Pulmonary artery endothelial cell (primary cell): Measurements from ENCODE around the gene LAMB2. TPM values are rescaled to one million over a fixed set of nuclear protein-coding genes. Genes with fewer than 3 reads are reported as not detected.

ENCODE experiments used
- DNase-seq: peaks from one replicate; pipeline ENCODE4 v3.0.0-alpha.2; 2011; ENCODE audit warnings: low read depth, low spot score
- total RNA-seq: library from RNA; depleted of rRNA; stranded (reverse); fragments of >200 nt; gene quantifications from 2 replicates; pipeline ENCODE4 v1.2.3, GENCODE V29; 2014

The LAMB2 gene
- total RNA-seq, 1 donor from 2014 or later: 470 TPM

DNA sequence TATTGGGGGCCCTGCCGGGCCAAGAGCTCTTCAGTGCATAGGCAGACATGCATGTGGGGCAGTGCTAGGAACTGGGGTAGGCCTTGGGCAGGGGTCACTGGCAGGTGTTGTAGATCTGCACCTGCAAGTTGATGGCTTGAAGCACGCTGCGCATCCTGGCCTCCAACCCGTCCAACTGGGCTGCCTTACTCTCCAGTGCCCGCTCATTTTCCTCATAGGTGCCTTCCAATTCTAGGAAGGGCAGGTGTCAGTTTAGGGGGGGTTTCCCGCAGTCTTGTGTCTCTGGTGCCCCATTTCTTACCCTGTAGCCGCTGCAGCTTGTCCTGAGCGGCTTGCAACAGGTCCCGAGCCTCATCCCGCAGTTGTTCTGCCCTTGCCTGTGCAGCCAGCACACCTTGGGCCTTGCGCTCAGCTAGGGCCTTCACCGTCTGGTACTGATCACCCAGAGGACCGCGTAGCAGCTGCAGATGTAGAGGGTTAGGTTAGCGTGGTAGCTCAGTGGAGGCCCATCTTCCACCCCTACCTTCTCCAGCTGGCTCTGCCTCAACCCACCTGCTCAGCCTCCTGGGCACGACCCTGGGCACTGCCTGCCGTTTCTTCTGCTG, 11.6 kb downstream of the LAMB2 start:
- no peak for DNase-seq

DNA sequence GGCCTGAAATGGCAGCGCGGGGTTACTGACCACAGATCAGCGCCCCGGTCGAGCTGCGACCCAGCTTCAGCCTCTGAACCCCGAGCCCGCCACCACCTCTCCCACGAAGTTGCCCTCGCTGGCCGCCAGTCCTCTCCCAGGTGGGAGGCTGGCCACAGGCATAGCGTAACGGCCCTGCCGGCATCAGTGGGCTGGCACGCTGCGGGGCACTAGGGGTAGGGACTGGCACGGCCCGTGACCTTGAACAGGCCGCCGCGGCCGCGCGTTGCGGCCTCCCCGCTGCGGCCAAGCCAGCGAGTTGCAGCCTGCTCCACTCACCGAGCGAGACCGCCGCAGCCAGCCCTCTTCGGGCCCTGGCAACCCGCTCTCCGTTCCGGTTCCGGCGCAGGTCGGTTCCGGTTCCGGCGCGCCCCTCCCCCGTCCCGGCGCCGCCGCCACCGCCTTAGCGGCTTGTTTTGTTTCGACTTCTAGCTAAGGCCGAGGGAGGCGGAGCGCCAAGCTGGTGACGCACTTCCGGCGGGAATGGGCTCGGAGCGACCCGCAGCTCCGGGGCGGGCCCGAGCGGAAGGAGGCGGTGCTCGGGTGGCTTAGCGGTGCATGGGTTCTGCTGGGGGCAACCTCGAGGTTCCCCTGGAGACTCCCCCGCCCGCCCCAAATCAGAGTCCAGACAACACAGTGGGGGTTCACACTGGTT, 12.3 kb downstream of the LAMB2 start, which contains the start of gene USP19:
Gene USP19, minus strand, starts transcription at position 386 of the 694 bp plus-strand sequence. CDS start 1,678 bp downstream, outside the sequence.
- peak; percentile 63 for DNase-seq

DNA sequence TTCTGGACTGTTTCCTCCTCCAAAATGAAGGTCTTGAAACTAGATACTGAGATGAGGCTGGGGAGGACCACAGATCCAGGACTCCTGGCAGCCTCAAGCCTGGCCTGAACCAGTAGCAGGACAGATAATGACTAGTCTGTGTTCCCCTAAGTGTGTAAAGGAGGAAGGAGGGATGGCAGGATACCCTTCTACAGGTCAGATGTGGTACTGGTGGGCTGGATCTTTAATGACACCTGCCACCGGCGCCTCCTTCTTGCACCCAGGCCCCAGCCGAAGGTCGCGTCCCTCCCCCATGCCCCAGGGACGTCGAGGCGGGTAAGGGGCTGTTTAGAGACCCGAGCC, 12.8 kb downstream of the LAMB2 start:
- DNase-seq: no peak

DNA sequence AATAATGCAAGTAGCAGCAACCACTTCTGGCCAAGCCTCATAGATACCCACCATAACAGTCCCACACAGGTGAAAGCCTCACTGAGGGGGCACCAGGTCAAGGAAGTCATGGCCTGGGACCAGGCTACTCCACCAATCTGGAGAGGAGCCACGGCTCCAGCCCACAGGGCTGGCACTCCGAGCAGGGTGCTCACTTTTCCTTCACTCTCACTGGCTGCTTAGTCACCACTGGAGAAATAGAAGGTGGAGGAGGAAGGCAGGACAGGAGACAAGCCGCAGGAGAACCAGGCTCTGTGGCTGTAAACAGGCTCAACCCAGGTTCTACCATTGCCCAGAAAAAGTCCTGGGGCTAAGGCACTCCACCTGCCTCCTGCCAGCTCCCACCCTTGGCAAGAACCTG, 13.4 kb downstream of the LAMB2 start:
- no peak for DNase-seq

DNA sequence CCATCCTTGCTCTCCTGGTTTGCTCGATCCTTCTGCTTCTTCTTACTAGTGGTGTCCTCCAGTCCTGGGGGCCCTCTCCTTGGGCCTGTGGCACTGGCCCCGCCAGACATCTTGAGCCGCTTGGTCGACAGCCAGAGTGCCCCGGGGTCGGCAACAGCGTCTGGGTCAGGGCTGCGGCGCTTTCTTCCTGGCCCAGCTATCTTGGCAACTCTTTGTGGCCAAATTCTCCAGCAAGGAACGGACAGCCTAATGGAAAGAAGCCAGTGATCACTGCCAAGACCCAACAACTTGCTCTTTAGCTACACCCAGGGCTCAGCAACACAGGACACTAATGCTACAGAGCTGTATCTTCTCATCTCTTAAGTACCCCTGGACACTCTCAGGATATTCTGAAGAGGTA, 13.8 kb downstream of the LAMB2 start:
- no peak for DNase-seq

DNA sequence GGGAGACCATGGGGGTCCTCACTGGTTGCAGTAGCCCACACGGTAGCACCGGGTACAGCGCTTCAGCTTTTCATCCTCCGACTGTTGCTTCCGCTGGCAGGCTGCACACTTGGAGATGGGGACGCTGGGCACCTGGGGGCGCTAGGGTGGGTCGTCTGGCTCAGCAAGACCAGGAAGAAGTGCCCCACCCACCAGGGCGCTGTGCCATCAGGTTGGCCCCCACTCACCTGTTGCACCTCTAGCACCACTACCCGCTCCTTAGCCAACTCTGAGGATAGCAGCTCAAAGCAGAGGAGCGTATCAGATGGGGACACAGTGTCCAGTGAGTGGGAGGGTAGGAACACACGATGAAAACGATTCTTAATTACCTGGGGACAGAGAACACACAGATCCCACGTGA, 20.6 kb downstream of the LAMB2 start:
- no peak for DNase-seq

DNA sequence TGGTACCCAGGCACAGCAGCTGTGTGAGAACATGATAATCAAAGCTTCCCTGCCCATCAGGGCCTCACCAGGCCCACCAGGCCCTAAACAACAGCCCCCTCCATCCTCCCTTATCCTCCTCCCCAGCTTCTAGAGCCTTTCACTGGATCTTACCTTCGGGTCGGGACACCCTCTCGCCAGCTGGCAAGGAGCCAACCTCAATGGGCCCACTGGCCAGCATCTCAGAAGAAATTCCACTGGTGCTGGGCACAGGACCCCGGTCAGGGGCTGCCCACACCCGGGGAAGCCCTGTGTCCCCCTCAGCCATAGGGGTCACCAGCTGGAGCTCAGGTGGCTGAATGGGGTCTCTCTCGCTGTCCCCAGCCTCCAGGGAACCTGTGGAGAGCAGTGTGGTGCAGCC, 21.5 kb downstream of the LAMB2 start:
- DNase-seq: no peak

DNA sequence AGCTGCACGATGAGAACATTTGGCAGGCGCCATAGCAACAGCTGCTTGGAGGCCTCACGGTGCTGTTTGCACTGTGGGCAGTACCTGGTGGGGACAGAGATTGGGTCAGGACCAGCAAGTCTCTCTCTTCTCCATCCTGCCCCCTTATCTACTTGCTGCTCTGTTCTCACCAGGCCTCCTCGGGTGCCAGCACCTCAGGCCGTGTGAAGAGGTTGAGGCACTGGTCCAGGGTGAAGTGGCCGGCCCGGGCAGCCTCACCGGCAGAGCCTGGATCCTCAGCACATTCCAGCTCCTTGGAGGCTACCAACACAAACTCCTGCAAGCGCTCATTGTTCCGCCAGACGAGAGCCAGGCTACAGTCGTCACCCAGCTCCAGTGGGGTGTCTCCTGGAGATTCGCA, 22.1 kb downstream of the LAMB2 start:
- DNase-seq: no peak

DNA sequence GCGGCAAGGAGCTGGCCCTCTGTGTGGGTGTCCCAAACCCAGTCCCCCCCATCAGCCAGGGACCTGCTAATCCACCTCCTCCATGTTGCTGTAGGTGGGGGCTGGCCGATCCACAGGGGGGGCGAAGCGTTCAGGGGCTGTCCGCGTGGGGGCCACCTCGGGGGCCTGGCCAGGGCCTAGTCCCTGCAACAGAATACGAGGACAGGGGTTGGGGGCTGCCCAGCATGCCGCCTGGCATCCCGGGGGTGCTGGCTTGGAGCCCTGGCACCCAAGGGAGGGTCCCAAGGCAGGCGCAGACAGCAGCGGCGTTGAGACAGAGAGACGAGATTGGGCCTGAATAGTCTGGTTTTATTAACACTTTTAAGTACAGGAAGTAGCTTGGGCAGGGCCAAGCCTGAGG, 24.5 kb downstream of the LAMB2 start:
- DNase-seq: no peak

DNA sequence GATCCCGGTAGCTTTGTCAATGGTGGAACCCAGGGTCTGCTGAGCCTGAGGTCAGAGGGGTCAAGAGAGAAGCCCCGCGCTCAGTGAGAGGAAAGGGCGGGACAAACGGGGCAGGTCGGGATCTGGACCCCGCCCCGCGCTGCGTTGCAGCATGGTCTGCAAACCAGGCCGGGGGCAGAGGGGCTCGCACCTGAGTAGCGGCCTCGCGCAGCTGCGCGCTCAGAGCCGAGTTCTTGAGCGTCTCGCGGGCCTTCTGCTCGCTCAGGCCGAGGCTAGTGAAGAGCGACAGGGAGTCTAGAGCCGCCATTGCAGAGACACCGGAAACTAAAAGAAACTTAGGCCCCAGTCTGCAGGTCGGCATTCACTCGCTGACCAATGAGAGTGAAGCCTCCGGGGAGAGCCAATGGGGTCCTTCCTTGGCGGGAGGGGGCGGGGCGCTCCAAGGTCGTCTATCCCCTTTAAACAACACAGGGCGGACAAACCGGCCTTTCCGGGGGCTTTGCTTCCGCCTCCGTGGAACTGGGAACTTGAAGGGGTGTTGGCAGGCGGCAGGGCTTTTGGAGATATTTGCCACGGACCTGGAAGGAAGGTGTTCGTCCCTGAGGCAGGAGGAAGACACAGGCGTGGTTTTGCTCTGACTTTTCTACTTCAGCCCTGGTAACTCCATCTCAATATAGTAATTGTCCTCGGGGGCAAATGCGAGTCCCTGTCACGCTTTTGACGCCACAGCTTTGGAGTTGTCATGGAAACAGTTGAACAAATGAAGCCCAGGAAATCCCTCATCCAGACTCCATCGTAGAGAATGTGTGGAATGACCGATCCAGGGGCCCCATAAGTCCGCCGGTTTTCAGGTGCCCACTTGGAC, 28.2 kb downstream of the LAMB2 start, which contains the start of gene QARS1:
Gene QARS1, minus strand, starts transcription at position 331 of the 865 bp plus-strand sequence. Its CDS starts 24 bp downstream, at position 307.
- DNase-seq: peak; percentile 68

DNA sequence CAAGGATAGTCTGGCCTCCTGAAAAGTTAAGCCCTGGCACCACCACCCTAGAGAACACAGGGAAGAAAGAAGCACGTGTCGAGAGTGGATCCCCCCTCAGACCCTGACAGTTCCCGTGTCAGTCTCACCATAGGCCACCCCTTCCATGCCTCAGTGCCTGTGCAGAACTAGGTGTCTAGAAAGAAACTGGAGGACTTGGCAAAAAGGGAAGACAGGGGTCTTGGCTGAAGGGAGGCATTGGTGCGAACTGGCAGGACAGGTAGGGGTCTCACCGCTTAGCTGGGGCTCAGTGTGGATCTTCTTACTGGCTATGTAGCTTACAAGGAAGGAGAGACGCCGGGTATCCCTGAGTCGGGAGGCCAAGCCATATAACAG, 28.8 kb downstream of the LAMB2 start:
- no peak for DNase-seq

DNA sequence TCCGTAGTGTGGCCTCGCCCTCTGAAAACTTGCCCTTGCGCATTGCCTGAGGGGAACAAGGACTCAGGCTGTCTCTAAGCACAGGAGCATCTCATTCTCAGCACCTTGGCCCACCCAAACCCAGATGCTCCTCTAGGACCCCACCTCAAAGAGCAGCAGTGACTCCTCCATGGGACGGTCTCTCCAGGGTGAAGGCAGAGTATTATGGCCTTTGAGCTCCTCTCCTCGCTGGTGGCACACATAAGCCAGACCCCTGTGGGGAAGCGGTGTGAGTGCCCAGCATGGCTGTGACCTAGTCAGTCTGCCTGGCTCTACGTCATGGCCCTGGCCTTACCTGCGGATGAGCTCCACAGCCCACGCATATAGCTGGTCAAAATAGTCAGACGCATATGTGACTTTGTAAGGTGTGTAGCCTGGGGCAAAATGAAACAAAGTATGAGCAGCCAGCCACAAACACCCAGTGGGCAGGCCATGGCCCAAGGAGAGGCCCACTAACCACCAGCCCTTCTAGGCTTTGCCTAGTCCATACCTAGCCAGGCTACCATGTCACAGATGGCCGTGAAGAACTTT, 32.7 kb downstream of the LAMB2 start:
- no peak for DNase-seq

DNA sequence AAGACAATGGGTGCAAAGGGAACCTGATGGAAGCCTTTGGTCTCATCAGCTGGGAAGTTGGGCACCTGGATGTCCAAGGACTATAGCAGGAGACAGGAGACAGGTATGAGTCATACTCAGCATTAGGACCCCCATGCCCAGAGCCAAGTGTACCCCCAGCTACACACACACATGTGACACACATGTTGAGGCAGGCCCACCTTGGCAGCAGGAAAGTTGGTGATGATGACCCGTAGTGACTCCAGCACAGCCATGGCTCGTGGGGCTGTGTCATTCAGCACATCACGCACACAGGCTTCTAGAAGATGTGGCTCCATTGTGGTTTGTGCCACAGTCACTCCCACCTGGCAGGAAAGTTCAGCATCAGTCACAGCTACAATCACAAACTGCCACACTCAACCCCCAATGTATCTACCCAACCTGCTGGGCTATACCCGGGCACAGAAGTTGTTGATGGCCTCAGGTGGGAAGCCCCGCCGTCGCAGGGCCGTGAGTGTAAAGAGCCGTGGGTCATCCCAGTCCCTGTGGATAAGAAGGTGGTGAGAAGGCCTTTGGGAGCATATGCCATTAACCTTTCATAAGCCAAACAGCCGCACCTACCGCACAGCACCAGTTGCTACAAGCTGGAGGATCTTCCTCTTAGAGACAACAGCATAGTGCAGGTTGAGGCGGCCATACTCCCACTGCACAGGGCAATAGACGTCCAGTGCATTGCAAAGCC, 33.8 kb downstream of the LAMB2 start:
- no peak for DNase-seq

DNA sequence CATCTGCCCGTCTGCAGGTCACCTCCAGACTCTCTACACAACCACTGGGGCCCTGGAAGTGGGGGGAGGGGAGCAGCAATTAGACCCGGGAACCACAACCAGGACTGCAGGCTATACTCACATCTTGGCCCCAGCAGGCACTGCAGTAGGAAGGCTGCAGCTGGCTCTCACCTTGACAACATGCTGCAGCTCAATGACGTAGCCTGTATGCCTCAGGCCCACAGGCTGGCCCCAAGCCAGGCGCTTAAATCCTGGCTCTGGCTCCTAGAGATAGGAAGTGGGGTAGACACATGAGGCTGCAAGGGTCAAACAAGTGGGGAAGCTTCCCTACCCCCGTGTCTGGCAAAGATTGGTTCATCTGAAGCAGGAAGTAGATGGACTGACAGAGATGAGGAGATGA, 34.4 kb downstream of the LAMB2 start:
- no peak for DNase-seq

DNA sequence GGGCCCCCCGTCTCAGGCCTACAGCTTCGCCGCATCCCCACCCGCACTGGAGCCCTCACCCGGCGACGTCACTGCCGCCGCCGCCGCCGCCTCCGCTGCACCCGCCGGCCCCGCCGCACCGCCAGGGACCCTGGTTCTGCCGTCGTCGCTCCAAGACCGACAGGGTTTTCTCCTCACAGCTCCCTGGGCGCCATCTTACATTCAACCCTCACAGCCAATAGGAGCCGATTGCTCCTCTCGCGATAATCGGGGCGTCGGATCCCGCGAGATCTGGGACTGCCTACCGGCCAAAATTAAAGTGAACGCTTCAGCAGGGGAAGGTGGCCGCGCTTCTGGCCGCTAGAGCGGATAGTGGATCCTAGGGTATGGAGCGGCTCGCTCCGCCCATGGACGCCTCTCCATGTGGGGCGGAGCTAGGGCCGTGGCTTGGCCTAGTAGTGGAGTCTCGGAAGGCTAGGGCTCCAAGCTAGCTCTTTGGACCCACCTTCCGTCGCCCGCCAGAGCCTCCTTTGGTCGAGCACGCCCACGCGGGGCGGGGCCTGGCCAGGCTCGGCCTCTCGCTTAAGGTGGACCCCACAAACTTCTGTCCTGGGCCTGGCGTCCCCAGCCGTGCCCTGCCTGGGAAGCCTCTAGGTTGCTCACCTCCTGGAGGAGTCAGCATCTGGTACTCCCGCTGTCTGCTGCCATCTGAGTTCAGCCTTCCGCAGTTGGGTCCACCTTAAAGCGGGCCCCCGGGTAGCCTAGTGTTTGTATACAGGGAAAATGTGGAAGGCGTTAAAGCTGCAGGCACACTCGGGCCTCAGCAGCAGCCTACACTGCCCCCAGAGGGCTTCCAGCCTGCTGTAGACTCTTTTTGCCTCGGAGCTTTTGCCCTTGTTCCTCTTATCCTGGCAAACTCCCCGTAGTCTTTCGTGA, 38.7 kb downstream of the LAMB2 start, which contains the start of gene QRICH1:
Gene QRICH1, minus strand, starts transcription at position 219 of the 915 bp plus-strand sequence. CDS start 17,054 bp downstream, outside the sequence.
- DNase-seq: peak; percentile 90

DNA sequence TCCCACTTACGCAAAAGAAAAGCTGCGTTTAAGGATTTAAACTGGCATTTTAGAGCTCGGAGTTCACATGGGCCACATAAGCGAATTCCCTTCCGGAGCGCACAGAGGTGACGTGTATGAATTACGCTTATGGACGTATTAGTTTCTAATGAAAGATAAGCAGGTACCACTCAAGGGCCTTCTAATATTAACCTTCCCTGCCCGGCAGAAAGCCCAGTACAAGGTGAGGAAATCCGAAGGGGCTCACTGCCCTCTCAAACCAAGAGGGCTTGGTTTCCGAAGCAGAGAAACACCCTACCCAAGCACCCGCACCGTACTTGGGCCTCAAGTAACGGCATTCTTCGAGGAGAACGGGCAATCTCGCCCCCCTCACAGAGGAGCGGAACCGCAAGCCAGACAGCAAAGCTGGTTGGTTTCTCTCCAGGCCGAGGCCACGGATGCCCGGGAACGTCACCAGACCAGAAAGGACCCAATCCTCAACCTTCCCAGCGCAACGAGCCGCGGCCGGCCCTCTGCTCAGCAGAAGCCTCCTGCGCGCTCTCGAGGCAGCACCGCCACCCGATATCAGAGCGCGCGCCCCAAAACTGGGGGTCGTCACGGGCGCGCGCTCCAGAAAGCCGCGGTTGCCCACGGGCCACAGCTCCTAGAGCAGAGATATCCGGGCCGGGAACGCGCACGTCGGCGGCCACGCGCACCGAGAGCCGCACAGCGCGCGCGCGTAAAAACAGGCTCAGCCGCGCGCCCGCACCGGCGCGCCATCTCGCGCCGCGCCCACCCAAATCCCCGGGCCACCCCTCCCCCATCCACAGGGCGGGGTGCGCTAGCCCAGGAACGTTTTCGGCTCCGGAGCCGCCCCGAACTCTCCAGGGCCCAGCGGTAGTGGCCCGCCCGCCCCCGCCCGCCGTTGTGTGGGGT, 39.7 kb downstream of the LAMB2 start:
- peak; percentile 67 for DNase-seq

DNA sequence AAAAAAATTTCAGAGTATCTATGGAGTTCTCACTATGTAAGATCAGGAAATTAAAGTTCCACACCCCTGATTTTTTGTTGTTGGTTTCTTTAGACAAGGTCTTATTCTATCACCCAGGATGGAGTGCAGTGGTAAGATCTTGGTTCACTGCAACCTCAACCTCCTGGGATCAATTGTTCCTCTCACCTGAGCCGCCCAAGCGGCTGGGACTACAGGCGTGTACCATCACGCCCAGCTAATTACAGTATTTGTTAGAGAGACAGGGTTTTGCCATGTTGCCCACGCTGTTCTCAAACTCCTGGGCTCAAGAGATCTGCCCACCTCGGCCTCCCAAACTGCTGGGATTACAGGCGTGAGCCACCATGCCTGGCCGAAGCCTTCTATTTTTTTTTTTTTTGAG, 51.4 kb downstream of the LAMB2 start:
- no peak for DNase-seq

DNA sequence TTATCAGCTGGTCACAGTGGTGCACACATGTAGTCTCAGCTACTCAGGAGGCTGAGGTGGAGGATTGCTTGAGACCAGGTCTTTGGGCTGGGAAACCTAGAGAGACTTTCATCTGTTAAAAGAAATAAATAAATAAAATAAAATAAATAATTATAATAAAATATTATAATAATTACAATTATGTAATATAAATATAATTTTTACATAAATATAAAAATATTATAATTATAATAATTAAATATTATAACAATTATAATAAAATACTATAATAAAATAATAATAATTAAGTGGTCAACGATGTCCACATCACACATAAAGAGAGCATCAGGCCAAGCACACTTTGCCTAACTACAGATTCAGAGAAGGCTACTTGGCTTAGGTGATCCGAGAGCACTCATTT, 53.6 kb downstream of the LAMB2 start:
- DNase-seq: no peak

DNA sequence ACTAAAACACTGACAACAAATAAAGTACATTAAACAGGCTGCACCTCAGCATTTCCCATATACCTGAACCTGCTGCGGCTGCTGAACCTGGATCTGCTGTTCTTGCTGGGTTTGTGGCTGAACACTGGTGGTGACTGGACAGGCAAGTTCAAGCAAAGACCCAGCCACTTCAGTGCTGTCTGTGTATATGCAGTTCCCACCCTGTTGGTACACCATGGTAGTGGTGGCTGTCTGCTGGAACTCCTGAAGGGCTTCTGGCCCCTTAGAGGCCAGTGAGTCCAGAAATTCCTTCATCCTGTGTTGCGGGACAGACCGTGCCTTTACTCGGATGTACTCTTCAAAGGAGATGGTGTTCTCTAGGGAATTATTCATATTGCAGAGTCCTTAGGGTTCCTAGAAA, 56.2 kb downstream of the LAMB2 start:
- DNase-seq: no peak
